Activated CD8-positive, alpha-beta T cell treated with anti-CD3 and anti-CD28 coated beads, Interleukin-2, amount 10 ng/mL, durations not matched to agents 7 days and 5 days (primary cell): ENCODE measurements around the gene CEACAM18. TPM values are rescaled to one million over a fixed set of nuclear protein-coding genes. Genes with fewer than 3 reads are reported as not detected.

Source experiments
- ATAC-seq: fragments of 150-1000 bp; cut with Tn5 transposase; one replicate; pipeline ENCODE4 v1.10.0; 2021; ENCODE audit warnings: moderate library complexity
- CTCF ChIA-PET: fragments of 350-600 bp; sonication (Branson Sonifier 250); formaldehyde crosslinking; loops from one replicate; lab custom pipeline; 2021; ENCODE audit warnings: antibody characterized with exemption; lab: Charles Lee
- POLR2A ChIA-PET: fragments of 350-600 bp; sonication (Branson Sonifier 250); formaldehyde crosslinking; loops from one replicate; lab custom pipeline; 2021; ENCODE audit warnings: antibody characterized with exemption; lab: Charles Lee
- DNase-seq: peaks from one replicate; pipeline ENCODE4 v3.0.0-alpha.2; 2020
- H3K27ac Mint-ChIP-seq: one replicate; pipeline ENCODE4 v1.8.0; 2021; ENCODE audit warnings: mild to moderate bottlenecking, mixed read lengths
- H3K27me3 Mint-ChIP-seq: one replicate; pipeline ENCODE4 v1.8.0; 2021; ENCODE audit warnings: low read depth, mixed read lengths
- H3K36me3 Mint-ChIP-seq: one replicate; pipeline ENCODE4 v1.8.0; 2021; ENCODE audit warnings: low read depth, mixed read lengths
- H3K4me1 Mint-ChIP-seq: one replicate; pipeline ENCODE4 v1.8.0; 2021; ENCODE audit warnings: low read depth, mixed read lengths
- H3K4me3 Mint-ChIP-seq: one replicate; pipeline ENCODE4 v1.8.0; 2021; ENCODE audit warnings: mild to moderate bottlenecking, mixed read lengths
- H3K9me3 Mint-ChIP-seq: one replicate; pipeline ENCODE4 v1.8.0; 2022; ENCODE audit warnings: mixed read lengths; ENCODE audit not compliant: insufficient read depth
- total RNA-seq, 2 experiments: library from RNA; stranded (reverse); gene quantifications; one replicate each; pipeline ENCODE4 v1.2.3, GENCODE V29; 2021

CEACAM18 gene
- total RNA-seq, 2 experiments from 2014 or later: not detected

DNA sequence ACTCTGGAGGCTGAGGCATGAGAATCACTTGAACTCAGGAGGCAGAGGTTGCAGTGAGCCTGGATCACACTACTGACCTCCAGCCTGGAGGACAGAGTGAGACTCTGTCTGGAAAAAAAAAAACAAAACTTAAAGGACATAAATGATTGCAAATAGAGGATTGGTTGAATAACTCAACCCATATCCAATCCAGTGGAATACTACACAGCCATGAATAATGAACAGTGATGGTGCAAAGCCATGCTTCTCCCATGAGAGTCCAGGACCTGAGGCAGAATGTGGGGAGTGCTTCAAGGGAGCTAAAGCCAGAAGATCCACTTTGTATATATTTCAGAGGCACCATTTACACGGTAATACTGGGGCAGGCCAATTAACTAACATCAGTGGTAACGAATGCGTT lies 2.2 kb upstream of the CEACAM18 start:
- POLR2A ChIA-PET: no interaction called here
- H3K27me3 Mint-ChIP-seq: peaks cover 11% of the 10 kb centered on the region

GRCh38 chr19:51477344-51477743 lies 995 bp upstream of the CEACAM18 start:
- DNase-seq (no peak), ATAC-seq (no peak)
- H3K27ac Mint-ChIP-seq: no peak overlapping the region
- no peaks in the 10 kb centered on the region for H3K36me3 Mint-ChIP-seq
- no peaks in the 10 kb centered on the region for H3K9me3 Mint-ChIP-seq
- H3K4me3 Mint-ChIP-seq: no peak overlapping the region
- peaks cover 11% of the 10 kb centered on the region for H3K27me3 Mint-ChIP-seq
- H3K4me1 Mint-ChIP-seq: peaks cover 4% of the 10 kb centered on the region
- ChIA-PET POLR2A (no interaction called here), CTCF (interaction anchor here (0.7 kb wide), 1 partner anchor 285 kb away, joined by 3 read pairs; no protein-coding TSS in a partner anchor)

More for the DNA sequence above, 2.2 kb upstream of the CEACAM18 start:
- DNase-seq (no peak), ATAC-seq (no peak)
- Mint-ChIP-seq H3K4me1 (peaks cover 4% of the 10 kb centered on the region), H3K36me3 (no peaks in the 10 kb centered on the region), H3K9me3 (no peaks in the 10 kb centered on the region), H3K27ac (no peak overlapping the region), H3K4me3 (no peak overlapping the region)
- CTCF ChIA-PET: interaction anchor here (5.0 kb wide), 1 partner anchor 39 kb away, joined by 53 read pairs; no protein-coding TSS in a partner anchor

GRCh38 chr19:51479531-51480331 lies 1.4 kb downstream of the CEACAM18 start:
- no peak overlapping the region for H3K27ac Mint-ChIP-seq
- DNase-seq: no peak

GRCh38 chr19:51480590-51480989 lies 2.3 kb downstream of the CEACAM18 start:
- no peak overlapping the region for H3K27ac Mint-ChIP-seq
- H3K36me3 Mint-ChIP-seq: no peaks in the 10 kb centered on the region
- H3K4me1 Mint-ChIP-seq: no peaks in the 10 kb centered on the region
- DNase-seq (no peak), ATAC-seq (no peak)
- ChIA-PET POLR2A (interaction anchor here (0.6 kb wide), 1 partner anchor 31 kb away, joined by 4 read pairs; no protein-coding TSS in a partner anchor), CTCF (no interaction called here)
- no peak overlapping the region for H3K4me3 Mint-ChIP-seq
- peaks cover 12% of the 10 kb centered on the region for H3K27me3 Mint-ChIP-seq
- no peaks in the 10 kb centered on the region for H3K9me3 Mint-ChIP-seq

More at GRCh38 chr19:51479531-51480331, 1.4 kb downstream of the CEACAM18 start:
- no peak for ATAC-seq
- POLR2A ChIA-PET: no interaction called here
- Mint-ChIP-seq H3K27me3 (peaks cover 9% of the 10 kb centered on the region), H3K36me3 (no peaks in the 10 kb centered on the region), H3K9me3 (no peaks in the 10 kb centered on the region), H3K4me1 (no peaks in the 10 kb centered on the region), H3K4me3 (no peak overlapping the region)
- CTCF ChIA-PET: no interaction called here

GRCh38 chr19:51485960-51486660 lies 7.8 kb downstream of the CEACAM18 start:
- ChIA-PET POLR2A (no interaction called here), CTCF (interaction anchor here (1.4 to 4.6 kb wide), 2 partner anchors 13 to 28 kb away, joined by 5 to 21 read pairs; no protein-coding TSS in a partner anchor)
- no peak for DNase-seq
- H3K4me1 Mint-ChIP-seq: peaks cover 2% of the 10 kb centered on the region
- peaks cover 7% of the 10 kb centered on the region for H3K27me3 Mint-ChIP-seq
- ATAC-seq: no peak
- peaks cover under 1% of the 10 kb centered on the region for H3K36me3 Mint-ChIP-seq
- no peak overlapping the region for H3K27ac Mint-ChIP-seq
- no peak overlapping the region for H3K4me3 Mint-ChIP-seq
- no peaks in the 10 kb centered on the region for H3K9me3 Mint-ChIP-seq

GRCh38 chr19:51488491-51488890 lies 10.2 kb downstream of the CEACAM18 start:
- no peak for ATAC-seq
- CTCF ChIA-PET: interaction anchor here (1.2 to 4.6 kb wide), 2 partner anchors 15 to 27 kb away, joined by 4 to 21 read pairs; no protein-coding TSS in a partner anchor
- Mint-ChIP-seq H3K27me3 (peaks cover 11% of the 10 kb centered on the region), H3K9me3 (no peaks in the 10 kb centered on the region), H3K4me1 (peaks cover 5% of the 10 kb centered on the region), H3K27ac (no peak overlapping the region), H3K36me3 (peaks cover 2% of the 10 kb centered on the region), H3K4me3 (no peak overlapping the region)
- POLR2A ChIA-PET: no interaction called here
- no peak for DNase-seq

- Mint-ChIP-seq H3K27ac (no peak overlapping the region), H3K36me3 (peaks cover 2% of the 10 kb centered on the region), H3K4me1 (peaks cover 6% of the 10 kb centered on the region), H3K4me3 (no peak overlapping the region), H3K9me3 (no peaks in the 10 kb centered on the region), H3K27me3 (peaks cover 16% of the 10 kb centered on the region)
- CTCF ChIA-PET: interaction anchor here (1.2 to 4.6 kb wide), 2 partner anchors 16 to 26 kb away, joined by 4 to 21 read pairs; no protein-coding TSS in a partner anchor
- POLR2A ChIA-PET: no interaction called here
- DNase-seq (no peak), ATAC-seq (no peak)
Measured at GRCh38 chr19:51489113-51489512, 10.8 kb downstream of the CEACAM18 start.

GRCh38 chr19:51490676-51491075 lies 12.3 kb downstream of the CEACAM18 start:
- H3K36me3 Mint-ChIP-seq: peaks cover 2% of the 10 kb centered on the region
- ChIA-PET POLR2A (no interaction called here), CTCF (interaction anchor here (1.4 kb wide), 1 partner anchor 166 kb away, joined by 3 read pairs; no protein-coding TSS in a partner anchor)
- DNase-seq (no peak), ATAC-seq (no peak)
- no peak overlapping the region for H3K4me3 Mint-ChIP-seq
- peaks cover 11% of the 10 kb centered on the region for H3K27me3 Mint-ChIP-seq
- H3K4me1 Mint-ChIP-seq: peaks cover 6% of the 10 kb centered on the region
- H3K27ac Mint-ChIP-seq: no peak overlapping the region
- H3K9me3 Mint-ChIP-seq: no peaks in the 10 kb centered on the region

GRCh38 chr19:51491586-51491985 lies 13.2 kb downstream of the CEACAM18 start:
- DNase-seq (no peak), ATAC-seq (no peak)
- POLR2A ChIA-PET: no interaction called here
- Mint-ChIP-seq H3K9me3 (no peaks in the 10 kb centered on the region), H3K36me3 (peaks cover 2% of the 10 kb centered on the region), H3K27ac (no peak overlapping the region), H3K27me3 (peaks cover 9% of the 10 kb centered on the region), H3K4me3 (no peak overlapping the region), H3K4me1 (peaks cover 6% of the 10 kb centered on the region)
- CTCF ChIA-PET: interaction anchor here (1.4 kb wide), 1 partner anchor 166 kb away, joined by 3 read pairs; no protein-coding TSS in a partner anchor

DNA sequence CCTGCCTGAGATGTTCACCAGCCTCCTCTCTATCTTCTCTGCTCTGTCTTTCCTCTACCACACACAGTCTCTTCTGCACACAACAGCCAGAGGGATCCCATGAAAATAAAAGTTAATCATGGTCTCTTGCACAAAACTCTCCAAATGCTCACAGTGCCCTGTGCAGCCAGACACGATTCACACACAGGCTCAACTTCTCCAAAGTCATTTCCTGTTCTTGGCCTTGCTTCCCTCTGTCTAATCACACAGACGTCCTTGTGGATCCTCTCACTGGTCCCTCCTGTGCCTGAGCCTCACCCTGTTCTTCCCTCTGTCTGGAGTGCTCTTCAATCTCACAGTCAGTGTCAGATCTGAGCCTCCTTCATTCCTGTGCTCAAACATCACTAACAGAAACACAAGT lies 15.4 kb downstream of the CEACAM18 start:
- POLR2A ChIA-PET: no interaction called here
- Mint-ChIP-seq H3K9me3 (no peaks in the 10 kb centered on the region), H3K4me1 (peaks cover 6% of the 10 kb centered on the region), H3K27me3 (peaks cover 9% of the 10 kb centered on the region), H3K4me3 (no peak overlapping the region), H3K27ac (no peak overlapping the region), H3K36me3 (peaks cover 2% of the 10 kb centered on the region)
- CTCF ChIA-PET: no interaction called here
- ATAC-seq: no peak
- DNase-seq: no peak

DNA sequence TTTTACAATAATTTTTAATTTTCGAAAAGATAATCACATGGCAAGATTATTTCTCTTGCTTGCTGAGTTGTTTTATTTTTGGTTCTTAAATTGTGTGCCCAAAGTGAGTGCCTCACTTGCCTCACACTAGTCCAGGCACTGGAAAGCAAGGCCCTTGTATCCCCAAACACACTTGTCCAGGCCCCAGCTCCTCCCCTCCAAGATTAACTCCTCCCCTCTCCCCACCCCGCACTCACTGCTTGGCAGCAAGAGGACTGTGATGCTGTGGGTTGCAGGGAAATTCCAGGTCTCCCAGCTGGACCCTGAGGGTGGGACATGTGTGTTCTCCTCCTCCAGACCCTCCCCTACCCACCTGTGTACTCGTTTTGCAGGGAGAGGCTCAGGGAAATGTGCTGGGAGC lies 19.3 kb downstream of the CEACAM18 start:
- Mint-ChIP-seq H3K27ac (no peak overlapping the region), H3K4me3 (no peak overlapping the region), H3K36me3 (no peaks in the 10 kb centered on the region), H3K9me3 (no peaks in the 10 kb centered on the region), H3K4me1 (peaks cover 27% of the 10 kb centered on the region), H3K27me3 (peaks cover 9% of the 10 kb centered on the region)
- CTCF ChIA-PET: interaction anchor here (0.7 kb wide), 1 partner anchor 17 kb away, joined by 3 read pairs; no protein-coding TSS in a partner anchor
- ATAC-seq (no peak), DNase-seq (no peak)
- POLR2A ChIA-PET: no interaction called here
